MM.1S (cell line): Measurements from ENCODE around the gene RANBP9.

ENCODE experiments used
- DNase-seq: peaks from one replicate; pipeline ENCODE4 v3.0.0-alpha.2; 2015
- H2AFZ ChIP-seq: fragments of 300-600 bp; sonication (generic); 2 replicates; pipeline ENCODE4 v1.6.0; 2016; ENCODE audit warnings: antibody characterized with exemption, low read length
- H3F3A ChIP-seq: fragments of 300-600 bp; sonication (generic); 2 replicates; pipeline ENCODE4 v1.6.1; 2016; ENCODE audit warnings: mild to moderate bottlenecking, antibody characterized with exemption, low read length, moderate library complexity, mixed read lengths; ENCODE audit not compliant: insufficient read depth
- H3K27ac ChIP-seq: fragments of 300-600 bp; sonication (generic); 2 replicates; pipeline ENCODE4 v1.5.1; 2016; ENCODE audit warnings: mild to moderate bottlenecking, low read length
- H3K27me3 ChIP-seq: fragments of 300-600 bp; sonication (generic); replicated peaks from 2 replicates; pipeline ENCODE4 v1.6.0; 2016; ENCODE audit warnings: low read length; ENCODE audit not compliant: insufficient read depth
- H3K36me3 ChIP-seq: fragments of 300-600 bp; sonication (generic); replicated peaks from 2 replicates; pipeline ENCODE4 v1.6.1; 2016; ENCODE audit warnings: mild to moderate bottlenecking, low read length, mixed read lengths; ENCODE audit not compliant: insufficient read depth
- H3K4me1 ChIP-seq: fragments of 300-600 bp; sonication (generic); 2 replicates; pipeline ENCODE4 v1.6.1; 2016; ENCODE audit warnings: low read length, mixed read lengths
- H3K4me2 ChIP-seq: fragments of 300-600 bp; sonication (generic); 2 replicates; pipeline ENCODE4 v1.6.0; 2016; ENCODE audit warnings: low read depth, low read length
- H3K4me3 ChIP-seq: fragments of 300-600 bp; sonication (generic); 2 replicates; pipeline ENCODE4 v1.5.1; 2016; ENCODE audit warnings: low read length, mixed read lengths
- H3K79me2 ChIP-seq: fragments of 300-600 bp; sonication (generic); 2 replicates; pipeline ENCODE4 v1.6.1; 2016; ENCODE audit warnings: mixed run types, low read length, mixed read lengths
- H3K9ac ChIP-seq: fragments of 300-600 bp; sonication (generic); 2 replicates; pipeline ENCODE4 v1.6.1; 2016; ENCODE audit warnings: low read length, mixed read lengths
- H3K9me2 ChIP-seq: fragments of 300-600 bp; sonication (generic); replicated peaks from 2 replicates; pipeline ENCODE4 v1.6.1; 2016; ENCODE audit warnings: mild to moderate bottlenecking, low read length, mixed read lengths; ENCODE audit not compliant: insufficient read depth
- H3K9me3 ChIP-seq: fragments of 300-600 bp; sonication (generic); replicated peaks from 2 replicates; pipeline ENCODE4 v1.6.1; 2016; ENCODE audit warnings: mild to moderate bottlenecking, low read length, mixed read lengths; ENCODE audit not compliant: insufficient read depth
- H4K20me1 ChIP-seq: fragments of 300-600 bp; sonication (generic); 2 replicates; pipeline ENCODE4 v1.6.1; 2016; ENCODE audit warnings: mild to moderate bottlenecking, low read length, moderate library complexity, mixed read lengths; ENCODE audit not compliant: insufficient read depth
- CTCF ChIP-seq: fragments of 300-600 bp; sonication (generic); IDR thresholded peaks from 2 replicates; pipeline ENCODE4 v1.5.1; 2016; ENCODE audit warnings: antibody characterized with exemption, low read length, mixed read lengths
- EZH2 ChIP-seq: fragments of 300-600 bp; sonication (generic); optimal IDR thresholded peaks from 2 replicates; pipeline ENCODE3; 2017; ENCODE audit warnings: low read depth, mild to moderate bottlenecking, antibody characterized with exemption, low read length, mixed read lengths
- EZH2phosphoT487 ChIP-seq: fragments of 300-600 bp; sonication (generic); IDR thresholded peaks from 2 replicates; pipeline ENCODE4 v1.6.1; 2018; ENCODE audit warnings: antibody characterized with exemption, low read length

The RANBP9 gene

DNA sequence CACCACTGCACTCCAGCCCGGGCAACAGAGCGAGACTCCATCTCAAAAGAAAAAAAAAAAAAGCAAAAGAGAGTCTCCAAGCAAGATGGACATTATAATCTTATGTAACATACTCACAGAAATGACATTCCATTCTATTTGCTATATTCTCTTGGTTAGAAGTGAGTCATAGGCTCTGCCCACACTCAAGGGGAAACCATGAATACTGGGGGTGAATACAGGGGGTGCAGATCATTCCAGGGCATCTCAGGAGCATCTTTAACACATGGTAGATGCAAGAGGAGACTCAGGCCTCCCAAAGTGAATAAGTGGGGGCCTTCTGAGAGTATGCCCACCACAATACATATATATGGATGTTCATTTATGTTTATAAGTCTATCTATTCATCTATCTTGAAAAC, 18.3 kb upstream of the RANBP9 start:
- DNase-seq: no peak
- TF ChIP-seq CTCF (no peak), EZH2phosphoT487 (no peak), EZH2 (no peak)
- H3K27me3 ChIP-seq: no peaks in the 10 kb centered on the region

DNA sequence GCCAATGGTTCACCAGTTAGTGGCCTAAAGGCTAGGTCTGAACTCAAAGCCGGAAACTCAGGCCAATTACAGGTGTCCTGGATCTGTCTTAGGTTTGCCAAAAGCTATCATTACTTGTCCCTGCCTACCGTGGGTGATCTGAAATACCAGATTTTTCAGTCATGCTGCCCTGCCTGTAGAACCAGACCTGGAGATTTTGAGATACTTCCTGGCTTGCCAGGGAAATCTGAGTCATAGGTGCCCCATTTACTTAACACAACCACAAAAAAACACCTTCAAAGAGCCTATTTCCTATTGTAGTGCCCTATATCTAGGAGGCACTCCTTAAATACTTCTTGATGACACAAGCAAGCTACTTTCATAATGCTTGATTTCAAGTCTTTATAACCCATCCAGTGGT, 13.9 kb upstream of the RANBP9 start:
- Histone ChIP-seq H3K27me3 (no peaks in the 10 kb centered on the region), H3K4me2 (no peak overlapping the region), H3K79me2 (no peaks in the 10 kb centered on the region), H3K36me3 (no peaks in the 10 kb centered on the region), H2AFZ (no peak overlapping the region), H3K9me3 (no peaks in the 10 kb centered on the region), H3K27ac (no peak overlapping the region), H3K9ac (no peak overlapping the region), H3K4me3 (no peak overlapping the region), H4K20me1 (no peaks in the 10 kb centered on the region), H3F3A (no peaks in the 10 kb centered on the region), H3K4me1 (no peaks in the 10 kb centered on the region), H3K9me2 (no peaks in the 10 kb centered on the region)
- TF ChIP-seq EZH2 (no peak), CTCF (no peak), EZH2phosphoT487 (no peak)
- DNase-seq: no peak

More for the DNA sequence above, 18.3 kb upstream of the RANBP9 start:
- H3K79me2 ChIP-seq: no peaks in the 10 kb centered on the region
- no peak overlapping the region for H3K9ac ChIP-seq
- H3K4me1 ChIP-seq: no peaks in the 10 kb centered on the region
- H3K36me3 ChIP-seq: no peaks in the 10 kb centered on the region
- no peaks in the 10 kb centered on the region for H3F3A ChIP-seq
- no peaks in the 10 kb centered on the region for H3K9me2 ChIP-seq
- H4K20me1 ChIP-seq: no peaks in the 10 kb centered on the region
- no peak overlapping the region for H3K4me3 ChIP-seq
- H2AFZ ChIP-seq: no peak overlapping the region
- H3K4me2 ChIP-seq: no peak overlapping the region
- no peaks in the 10 kb centered on the region for H3K9me3 ChIP-seq
- no peak overlapping the region for H3K27ac ChIP-seq

- no peaks in the 10 kb centered on the region for H3K79me2 ChIP-seq
- no peak overlapping the region for H3K4me3 ChIP-seq
- H3F3A ChIP-seq: no peaks in the 10 kb centered on the region
- H3K4me2 ChIP-seq: no peak overlapping the region
- no peak overlapping the region for H3K27ac ChIP-seq
- no peaks in the 10 kb centered on the region for H3K4me1 ChIP-seq
- no peak overlapping the region for H2AFZ ChIP-seq
- H4K20me1 ChIP-seq: no peaks in the 10 kb centered on the region
- H3K9ac ChIP-seq: no peak overlapping the region
- H3K9me2 ChIP-seq: no peaks in the 10 kb centered on the region
- H3K9me3 ChIP-seq: no peaks in the 10 kb centered on the region
- no peaks in the 10 kb centered on the region for H3K27me3 ChIP-seq
- TF ChIP-seq EZH2: no peak
- TF ChIP-seq CTCF: no peak
- TF ChIP-seq EZH2phosphoT487: no peak
- H3K36me3 ChIP-seq: no peaks in the 10 kb centered on the region
- DNase-seq: no peak
Measured at GRCh38 chr6:13725052-13725451, 13.4 kb upstream of the RANBP9 start.
